A549 (cell line): ENCODE data around the gene TMEFF2. TPM values are rescaled to one million over a fixed set of nuclear protein-coding genes. Genes with fewer than 3 reads are reported as not detected.

ENCODE experiments used
- ATAC-seq, 2 experiments: fragments of 200-7000 bp in 1 of 2; fragments of >200 bp in 1 of 2; cut with Nextera tagmentation in 1 of 2; cut with Tn5 transposase in 1 of 2; 3 replicates each; pipeline versions ENCODE4 v1.8.0 to v1.9.1; 2018 to 2020; ENCODE audit warnings: mild to moderate bottlenecking in 1 of 2, moderate library complexity in 1 of 2
- CTCF ChIA-PET: fragments of 300-600 bp; sonication (Branson Sonifier 250); formaldehyde crosslinking; extraction: SDS; loops from one replicate; lab custom pipeline; 2021; ENCODE audit warnings: antibody characterized with exemption, inconsistent platforms; lab: Yijun Ruan, JAX
- POLR2A ChIA-PET: fragments of 350-600 bp; formaldehyde crosslinking; extraction: SDS; loops from one replicate; lab custom pipeline; 2021; ENCODE audit warnings: antibody characterized with exemption, inconsistent platforms; lab: Yijun Ruan, JAX
- DNase-seq, 2 experiments: peaks; one replicate each; pipeline versions ENCODE4 v3.0.0 to v3.0.0-alpha.2; 2011 to 2016; ENCODE audit warnings: low read depth in 1 of 2, low spot score in 1 of 2
- FAIRE-seq: peaks from 2 replicates; lab custom pipeline; 2011; peaks lifted over from hg19 to GRCh38; lab: Jason Lieb, UNC
- H3K27ac ChIP-seq, 2 experiments: fragments of >200 bp; sonication (Bioruptor Twin); formaldehyde crosslinking; 3 replicates each; pipeline ENCODE4 v1.5.1; 2016 to 2017
- H3K4me1 ChIP-seq: fragments of >200 bp; sonication (Bioruptor Twin); formaldehyde crosslinking; 3 replicates; pipeline ENCODE4 v1.6.1; 2016
- H3K4me2 ChIP-seq: fragments of >200 bp; sonication (Bioruptor Twin); formaldehyde crosslinking; 3 replicates; pipeline ENCODE4 v1.6.1; 2016
- H3K4me3 ChIP-seq: fragments of >200 bp; sonication (Bioruptor Twin); formaldehyde crosslinking; 3 replicates; pipeline ENCODE4 v1.5.1; 2016
- H3K9me3 ChIP-seq: fragments of >200 bp; sonication (Bioruptor Twin); formaldehyde crosslinking; 3 replicates; pipeline ENCODE4 v1.6.1; 2016
- ATOH8 ChIP-seq: fragments of 250-450 bp; sonication (Bioruptor Pico); IDR thresholded peaks from 2 replicates; pipeline ENCODE4 v1.5.0; 2020; ENCODE audit warnings: low read depth, mild to moderate bottlenecking, moderate library complexity
- BCL3 ChIP-seq: fragments of >200 bp; sonication (Bioruptor Twin); formaldehyde crosslinking; IDR thresholded peaks from 3 replicates; pipeline ENCODE4 v1.6.1; 2016
- CBX2 ChIP-seq: fragments of 200-600 bp; sonication (generic); IDR thresholded peaks from 2 replicates; pipeline ENCODE4 v1.6.1; 2016; ENCODE audit warnings: low read depth, mild to moderate bottlenecking, borderline replicate concordance
- CBX8 ChIP-seq: fragments of 200-600 bp; sonication (generic); IDR thresholded peaks from 2 replicates; pipeline ENCODE4 v1.6.1; 2016
- CHD4 ChIP-seq: fragments of 200-600 bp; sonication (generic); IDR thresholded peaks from 2 replicates; pipeline ENCODE4 v1.6.1; 2016; ENCODE audit warnings: antibody characterized with exemption, mild to moderate bottlenecking, borderline replicate concordance
- E2F6 ChIP-seq: IDR thresholded peaks from 2 replicates; pipeline ENCODE4 v1.6.1; 2012; ENCODE audit warnings: low read depth, borderline replicate concordance
- EHMT2 ChIP-seq: fragments of 200-600 bp; sonication (generic); IDR thresholded peaks from 2 replicates; pipeline ENCODE4 v1.6.1; 2016; ENCODE audit warnings: antibody characterized with exemption, low read depth, mild to moderate bottlenecking, moderate library complexity
- ELK1 ChIP-seq: fragments of 150-350 bp; IDR thresholded peaks from 2 replicates; pipeline ENCODE4 v1.6.1; 2014; ENCODE audit warnings: low read depth, mild to moderate bottlenecking, low read length
- FOSB ChIP-seq: fragments of 250-450 bp; sonication (Bioruptor Pico); IDR thresholded peaks from 2 replicates; pipeline ENCODE4 v1.5.0; 2020; ENCODE audit warnings: mild to moderate bottlenecking, moderate library complexity
- FOSL2 ChIP-seq, 2 experiments: fragments of 450-650 bp in 1 of 2; fragments of >200 bp in 1 of 2; sonication (Bioruptor Twin) in 1 of 2; formaldehyde crosslinking; IDR thresholded peaks; 2 replicates each; pipeline versions ENCODE4 v1.5.0 to v1.6.1; 2016 to 2020; ENCODE audit warnings: mild to moderate bottlenecking in 1 of 2, moderate library complexity in 1 of 2
- GATA3 ChIP-seq: IDR thresholded peaks from 2 replicates; pipeline ENCODE4 v1.6.1; 2012; ENCODE audit warnings: borderline replicate concordance
- HDAC2 ChIP-seq: fragments of 200-600 bp; sonication (generic); IDR thresholded peaks from 2 replicates; pipeline ENCODE4 v1.6.1; 2016
- HEYL ChIP-seq: fragments of 250-450 bp; sonication (Bioruptor Pico); IDR thresholded peaks from 2 replicates; pipeline ENCODE4 v1.8.0; 2021; ENCODE audit warnings: mild to moderate bottlenecking, moderate library complexity
- HMGXB4 ChIP-seq: fragments of 250-450 bp; sonication (Bioruptor Pico); IDR thresholded peaks from 2 replicates; pipeline ENCODE4 v1.5.0; 2021; ENCODE audit warnings: mild to moderate bottlenecking, moderate library complexity, borderline replicate concordance
- HOXA7 ChIP-seq: fragments of 250-450 bp; sonication (Bioruptor Pico); IDR thresholded peaks from 2 replicates; pipeline ENCODE4 v1.5.0; 2020; ENCODE audit warnings: mild to moderate bottlenecking, moderate library complexity
- HOXB13 ChIP-seq: fragments of 250-450 bp; sonication (Bioruptor Pico); IDR thresholded peaks from 2 replicates; pipeline ENCODE4 v1.5.0; 2020; ENCODE audit warnings: low read depth, mild to moderate bottlenecking, moderate library complexity
- HOXB5 ChIP-seq: fragments of 250-450 bp; sonication (Bioruptor Pico); IDR thresholded peaks from 2 replicates; pipeline ENCODE4 v1.5.0; 2020; ENCODE audit warnings: mild to moderate bottlenecking, moderate library complexity
- MAFK ChIP-seq: fragments of 450-650 bp; IDR thresholded peaks from 2 replicates; pipeline ENCODE4 v1.6.1; 2014; ENCODE audit not compliant: partially characterized antibody
- MYC ChIP-seq: IDR thresholded peaks from 2 replicates; pipeline ENCODE4 v1.6.1; 2012; ENCODE audit warnings: mild to moderate bottlenecking, inconsistent platforms, low read length, improper control_type of control experiment, borderline replicate concordance
- NPAS2 ChIP-seq: fragments of 250-450 bp; sonication (Bioruptor Pico); IDR thresholded peaks from 2 replicates; pipeline ENCODE4 v1.8.0; 2022; ENCODE audit warnings: mild to moderate bottlenecking, moderate library complexity, borderline replicate concordance
- PHF8 ChIP-seq: fragments of 200-600 bp; sonication (generic); IDR thresholded peaks from 2 replicates; pipeline ENCODE4 v1.6.1; 2016; ENCODE audit warnings: low read depth, mild to moderate bottlenecking, antibody characterized with exemption, moderate library complexity, borderline replicate concordance
- RFX5 ChIP-seq: fragments of 450-650 bp; IDR thresholded peaks from 2 replicates; pipeline ENCODE4 v1.7.1; 2014; ENCODE audit warnings: antibody characterized with exemption, mild to moderate bottlenecking, moderate library complexity
- SMC3 ChIP-seq: fragments of >200 bp; sonication (Bioruptor Twin); formaldehyde crosslinking; IDR thresholded peaks from 3 replicates; pipeline ENCODE4 v1.6.1; 2018; ENCODE audit warnings: inconsistent platforms
- TP53 ChIP-seq: fragments of 250-450 bp; sonication (Bioruptor Pico); IDR thresholded peaks from 2 replicates; pipeline ENCODE4 v1.5.0; 2021; ENCODE audit warnings: mild to moderate bottlenecking, moderate library complexity
- ZFP36 ChIP-seq: fragments of 450-650 bp; IDR thresholded peaks from 2 replicates; pipeline ENCODE4 v1.6.1; 2014; ENCODE audit warnings: borderline replicate concordance; ENCODE audit not compliant: partially characterized antibody
- ZNF302 ChIP-seq: fragments of 250-450 bp; sonication (Bioruptor Pico); IDR thresholded peaks from 2 replicates; pipeline ENCODE4 v1.9.0; 2021; ENCODE audit warnings: inconsistent platforms, mild to moderate bottlenecking, moderate library complexity
- WGBS: methylation state at CpG from one replicate; pipeline ENCODE4 v1.1.6; 2017; ENCODE audit errors: missing lambda C conversion rate; 5-methylcytosine and 5-hydroxymethylcytosine counted together
- polyA plus RNA-seq, 4 experiments: library from polyadenylated mRNA; depleted of rRNA in 3 of 4; stranded (reverse); fragments of >200 nt; fragmentation: RNase III in 1 of 4; extraction: RNeasy Plus Mini Kit Qiagen cat#74134 plus additional on column Dnase treatment in 1 of 4; gene quantifications; 2 replicates in 3 of 4; 3 replicates in 1 of 4; pipeline ENCODE4 v1.2.3, GENCODE V29; 2011 to 2017

TMEFF2 gene
- polyA plus RNA-seq, 2 of the 4 experiments (the other 2 are of a cell fraction) = 0.30 to 0.46 TPM

- WGBS = 96% methylated on average over 1 of the region's 1 CpG
- DNase-seq (no peak), FAIRE-seq (no peak), ATAC-seq (no peak)
- H3K9me3 ChIP-seq = no peaks in the 10 kb centered on the region
- H3K4me1 ChIP-seq = no peaks in the 10 kb centered on the region
- H3K4me3 ChIP-seq = no peak overlapping the region
- no peak overlapping the region for H3K27ac ChIP-seq
- TF ChIP-seq MAFK = no peak
- no peak for TF ChIP-seq HDAC2
- no peak for TF ChIP-seq ZFP36
- no peak for TF ChIP-seq ZNF302
- TF ChIP-seq HMGXB4 (CRISPR knock-in tag) = no peak
- TF ChIP-seq PHF8 = no peak
- no peak for TF ChIP-seq HOXB5 (CRISPR knock-in tag)
- TF ChIP-seq MYC = no peak
- no peak for TF ChIP-seq HOXA7 (CRISPR knock-in tag)
- TF ChIP-seq CBX2 = no peak
- TF ChIP-seq ELK1 = no peak
- no peak for TF ChIP-seq EHMT2
- no peak overlapping the region for H3K4me2 ChIP-seq
- POLR2A ChIA-PET = no interaction called here
- CTCF ChIA-PET = interaction anchor here (0.7 kb wide), 1 partner anchor 362 kb away, joined by 3 read pairs; no protein-coding TSS in a partner anchor
Observed at GRCh38 chr2:192069417-192069816, 125.3 kb downstream of the TMEFF2 start.

GRCh38 chr2:192068966-192069365 lies 125.8 kb downstream of the TMEFF2 start:
- Histone ChIP-seq H3K4me2 (no peak overlapping the region), H3K4me1 (no peaks in the 10 kb centered on the region), H3K4me3 (no peak overlapping the region), H3K9me3 (no peaks in the 10 kb centered on the region), H3K27ac (no peak overlapping the region)
- FAIRE-seq = no peak
- TF ChIP-seq TP53 (CRISPR knock-in tag) (no peak), HEYL (CRISPR knock-in tag) (no peak), MYC (no peak), GATA3 (no peak), NPAS2 (CRISPR knock-in tag) (no peak), E2F6 (no peak), FOSB (CRISPR knock-in tag) (no peak), RFX5 (no peak), ATOH8 (CRISPR knock-in tag) (no peak), EHMT2 (no peak), BCL3 (no peak), SMC3 (no peak), CBX8 (no peak), HOXB13 (CRISPR knock-in tag) (no peak), CHD4 (no peak), FOSL2 (IDR thresholded peaks at IDR 0.05) (no peak), FOSL2 (CRISPR knock-in tag; IDR thresholded peaks at IDR 0.05) (no peak)
- POLR2A ChIA-PET = no interaction called here
- ATAC-seq = no peak
- 73% methylated on average over 4 of the region's 4 CpGs for WGBS
- no peak for DNase-seq
- CTCF ChIA-PET = interaction anchor here (0.7 kb wide), 1 partner anchor 362 kb away, joined by 3 read pairs; no protein-coding TSS in a partner anchor
